Spinal cord (tissue), 10 donors: ENCODE data around the gene SURF1. TPM values are rescaled to one million over a fixed set of nuclear protein-coding genes. Genes with fewer than 3 reads are reported as not detected.
"Not testable (repeated sequence)": the region's sequence is repeated elsewhere in the genome, so short reads cannot be mapped to it uniquely, and the experiment has no call there.

ENCODE experiments used
- DNase-seq, 6 donors: peaks; one replicate each; pipeline versions ENCODE4 v3.0.0 to v3.0.0-alpha.2; 2013 to 2015; ENCODE audit warnings: low spot score in 6 of 6, low read depth in 4 of 6
- H3K27ac ChIP-seq: one replicate; pipeline ENCODE4 v1.5.1; 2013; ENCODE audit warnings: low read depth, low read length, control low read depth
- H3K27me3 ChIP-seq: one replicate; pipeline ENCODE4 v1.6.1; 2013; ENCODE audit warnings: low read length; ENCODE audit not compliant: control insufficient read depth, insufficient read depth
- H3K36me3 ChIP-seq: one replicate; pipeline ENCODE4 v1.6.1; 2013; ENCODE audit warnings: low read length; ENCODE audit not compliant: control insufficient read depth, insufficient read depth
- H3K4me1 ChIP-seq: one replicate; pipeline ENCODE4 v1.6.1; 2013; ENCODE audit warnings: low read length; ENCODE audit not compliant: control insufficient read depth, insufficient read depth
- H3K4me3 ChIP-seq: one replicate; pipeline ENCODE4 v1.5.1; 2013; ENCODE audit warnings: low read depth, low read length, control low read depth
- H3K9me3 ChIP-seq: one replicate; pipeline ENCODE4 v1.6.1; 2013; ENCODE audit warnings: low read length; ENCODE audit not compliant: control insufficient read depth, insufficient read depth
- WGBS: methylation state at CpG from one replicate; pipeline ENCODE4 v1.1.5; 2013; ENCODE audit warnings: missing lambda C conversion rate; ENCODE audit not compliant: insufficient coverage; 5-methylcytosine and 5-hydroxymethylcytosine counted together
- polyA plus RNA-seq, 2 donors: library from polyadenylated mRNA; unstranded; fragments of 120-200 nt; gene quantifications; one replicate each; pipeline ENCODE4 v1.2.1, GENCODE V29; 2013; ENCODE audit not compliant: insufficient read length in 2 of 2
- total RNA-seq, 2 donors: library from RNA; depleted of rRNA in 1 of 2; stranded (reverse); fragments of 120-200 nt in 1 of 2; fragments of >200 nt in 1 of 2; gene quantifications; one replicate each; pipeline versions ENCODE4 v1.2.3 to v1.2.4, GENCODE V29; 2013 to 2014
- donor health status: healthy.

The SURF1 gene
- total and polyA plus RNA-seq, 4 donors, result 14.7 to 39.1 (median 34.7) TPM

GRCh38 chr9:133331641-133332380, 24.5 kb downstream of the SURF1 start:
- H3K4me3 ChIP-seq, result no peak overlapping the region
- WGBS, result 96% methylated on average over 56 of the region's 57 CpGs
- H3K4me1 ChIP-seq, result peaks cover 24% of the 10 kb centered on the region
- H3K27me3 ChIP-seq, result no peaks in the 10 kb centered on the region
- H3K9me3 ChIP-seq, result no peaks in the 10 kb centered on the region
- no peak overlapping the region for H3K27ac ChIP-seq
- H3K36me3 ChIP-seq, result peaks cover 45% of the 10 kb centered on the region
- no peak for DNase-seq

GRCh38 chr9:133331221-133331620, 25.1 kb downstream of the SURF1 start:
- Histone ChIP-seq H3K27me3 (no peaks in the 10 kb centered on the region), H3K27ac (no peak overlapping the region), H3K9me3 (no peaks in the 10 kb centered on the region), H3K36me3 (peaks cover 45% of the 10 kb centered on the region), H3K4me1 (peaks cover 18% of the 10 kb centered on the region), H3K4me3 (no peak overlapping the region)
- 92% methylated on average over 18 of the region's 19 CpGs for WGBS
- no peak for DNase-seq

- not testable (repeated sequence) for H3K27ac ChIP-seq, H3K27me3 ChIP-seq, H3K9me3 ChIP-seq, H3K4me1 ChIP-seq, H3K4me3 ChIP-seq
- H3K36me3 ChIP-seq, result peaks cover 45% of the 10 kb centered on the region
- 30% methylated on average over 8 of the region's 21 CpGs for WGBS
- peak in 1 of 6 donors; percentile 23 for DNase-seq
Observed at GRCh38 chr9:133329306-133330156, 26.8 kb downstream of the SURF1 start.

GRCh38 chr9:133327834-133328484, 28.3 kb downstream of the SURF1 start:
- WGBS, result 86% methylated on average over 8 of the region's 10 CpGs
- no peaks in the 10 kb centered on the region for H3K27me3 ChIP-seq
- no peak overlapping the region for H3K4me3 ChIP-seq
- no peak for DNase-seq
- no peaks in the 10 kb centered on the region for H3K9me3 ChIP-seq
- no peaks in the 10 kb centered on the region for H3K4me1 ChIP-seq
- peaks cover 31% of the 10 kb centered on the region for H3K36me3 ChIP-seq
- no peak overlapping the region for H3K27ac ChIP-seq

- H3K9me3 ChIP-seq, H3K4me3 ChIP-seq, H3K27ac ChIP-seq, DNase-seq, H3K4me1 ChIP-seq, H3K27me3 ChIP-seq: not testable (repeated sequence)
- WGBS, result 94% methylated on average over 5 of the region's 6 CpGs
- peaks cover 21% of the 10 kb centered on the region for H3K36me3 ChIP-seq
Observed at GRCh38 chr9:133327021-133327420, 29.3 kb downstream of the SURF1 start.

GRCh38 chr9:133323991-133324703, 32.1 kb downstream of the SURF1 start:
- H3K9me3 ChIP-seq, result no peaks in the 10 kb centered on the region
- DNase-seq, result no peak
- no peaks in the 10 kb centered on the region for H3K4me1 ChIP-seq
- no peak overlapping the region for H3K4me3 ChIP-seq
- WGBS, result 87% methylated on average over 12 of the region's 13 CpGs
- no peaks in the 10 kb centered on the region for H3K27me3 ChIP-seq
- peaks cover 2% of the 10 kb centered on the region for H3K36me3 ChIP-seq
- no peak overlapping the region for H3K27ac ChIP-seq

- Histone ChIP-seq H3K4me3 (no peak overlapping the region), H3K36me3 (peaks cover 2% of the 10 kb centered on the region), H3K27me3 (no peaks in the 10 kb centered on the region), H3K4me1 (no peaks in the 10 kb centered on the region), H3K9me3 (no peaks in the 10 kb centered on the region), H3K27ac (no peak overlapping the region)
- whole genome bisulfite sequencing, result 95% methylated on average over 7 of the region's 10 CpGs
- DNase-seq, result no peak
Observed at GRCh38 chr9:133323211-133323610, 33.1 kb downstream of the SURF1 start.

GRCh38 chr9:133322701-133323100, 33.6 kb downstream of the SURF1 start:
- no peak overlapping the region for H3K4me3 ChIP-seq
- DNase-seq, result no peak
- H3K4me1 ChIP-seq, result no peaks in the 10 kb centered on the region
- no peaks in the 10 kb centered on the region for H3K36me3 ChIP-seq
- H3K9me3 ChIP-seq, result no peaks in the 10 kb centered on the region
- H3K27me3 ChIP-seq, result no peaks in the 10 kb centered on the region
- no peak overlapping the region for H3K27ac ChIP-seq
- 90% methylated on average over 14 of the region's 14 CpGs for WGBS

GRCh38 chr9:133321411-133321935, 34.8 kb downstream of the SURF1 start:
- DNase-seq, result no peak
- Histone ChIP-seq H3K27me3 (no peaks in the 10 kb centered on the region), H3K36me3 (no peaks in the 10 kb centered on the region), H3K4me1 (no peaks in the 10 kb centered on the region), H3K4me3 (no peak overlapping the region), H3K9me3 (no peaks in the 10 kb centered on the region), H3K27ac (no peak overlapping the region)
- WGBS, result 78% methylated on average over 9 of the region's 13 CpGs
